GM18867 (cell line): ENCODE measurements around the gene GRAMD4.
"Not testable (repeated sequence)": the region's sequence is repeated elsewhere in the genome, so short reads cannot be mapped to it uniquely, and the experiment has no call there.

Source experiments
- ATAC-seq: cut with Tn5 transposase; IDR thresholded peaks from one replicate; pipeline ENCODE4 v1.9.1; 2021; ENCODE audit warnings: mild to moderate bottlenecking, moderate library complexity; ENCODE audit not compliant: unreplicated experiment

The GRAMD4 gene

DNA sequence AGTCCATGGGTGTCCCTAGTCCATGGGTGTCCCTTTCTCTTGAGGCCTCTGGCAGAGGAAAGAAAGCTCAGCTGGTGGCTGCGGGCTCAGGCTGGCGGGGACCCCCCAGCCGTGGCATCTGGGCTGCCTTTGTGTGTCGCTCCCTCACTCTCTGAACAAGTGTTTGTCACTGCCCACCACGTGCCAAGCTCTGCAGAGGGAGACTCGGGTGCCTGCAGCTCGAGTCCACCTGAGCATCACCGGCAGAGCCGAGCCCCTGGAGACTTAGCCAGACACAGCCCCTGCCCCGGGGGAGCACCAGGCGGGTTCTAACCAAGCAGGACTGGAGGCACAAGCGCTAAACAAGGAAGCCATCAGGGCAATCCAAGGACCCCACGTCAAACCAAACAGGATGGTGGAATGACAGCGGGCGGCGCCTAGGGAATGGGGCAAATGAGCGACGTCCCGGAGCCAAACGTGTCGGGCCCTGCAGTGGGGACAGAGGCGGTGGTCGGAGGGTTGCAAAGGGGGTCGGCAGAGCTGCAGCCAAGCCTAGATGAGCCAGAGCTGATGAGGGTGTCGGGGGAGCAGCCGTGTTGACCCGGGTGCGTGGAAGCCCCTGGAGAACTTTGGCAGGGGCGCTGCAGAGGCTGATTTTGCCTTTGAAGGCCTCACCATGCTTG is 2.1 kb upstream of the GRAMD4 start:
- no peak for ATAC-seq

DNA sequence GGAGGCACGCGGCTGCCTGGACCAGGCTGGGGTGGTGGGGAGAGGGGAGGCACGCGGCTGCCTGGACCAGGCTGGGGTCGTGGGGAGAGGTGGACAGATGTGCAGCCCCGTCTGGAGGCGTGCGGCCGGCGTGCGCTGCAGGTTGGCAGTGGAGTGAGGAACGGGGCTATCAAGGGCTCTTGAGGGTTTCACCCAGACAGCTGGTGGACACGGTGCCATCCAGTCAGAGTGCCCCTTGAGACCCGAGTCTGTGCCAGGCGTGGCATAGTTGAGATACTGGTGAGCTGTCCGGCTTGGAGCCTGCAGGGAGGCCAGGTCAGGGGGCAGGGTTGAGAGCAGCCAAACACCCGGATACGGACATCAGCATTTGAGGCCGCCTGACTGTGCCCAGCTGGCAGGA is 1.5 kb upstream of the GRAMD4 start:
- ATAC-seq: no peak

DNA sequence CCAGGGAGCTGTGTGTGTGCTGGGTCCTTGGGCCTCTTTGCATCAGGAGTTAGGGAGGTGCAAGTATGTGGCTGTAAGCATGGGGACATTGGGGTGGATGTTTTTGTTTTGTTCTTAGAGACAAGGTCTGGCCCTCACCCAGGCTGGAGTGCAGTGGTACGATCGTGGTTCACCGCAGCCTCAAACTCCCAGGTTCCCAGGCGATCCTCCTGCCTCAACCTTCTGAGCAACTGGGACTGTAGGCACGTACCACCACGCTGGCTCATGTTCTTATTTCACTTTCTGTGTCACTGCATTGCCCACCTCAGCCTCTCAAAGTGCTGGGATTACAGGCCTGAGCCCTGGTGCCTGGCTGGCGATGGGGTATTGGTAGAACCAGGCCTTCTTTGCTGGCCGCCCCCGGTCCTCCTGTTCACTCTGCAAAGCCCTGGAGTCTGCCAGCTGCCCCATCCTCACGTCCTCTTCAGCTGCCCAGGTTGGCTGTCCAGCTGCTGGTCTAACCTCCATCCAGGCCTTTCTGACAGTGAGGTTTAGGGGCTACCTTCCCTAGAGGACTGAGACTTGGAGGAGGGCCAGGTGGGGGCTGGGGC is 851 bp upstream of the GRAMD4 start:
- ATAC-seq: no peak

DNA sequence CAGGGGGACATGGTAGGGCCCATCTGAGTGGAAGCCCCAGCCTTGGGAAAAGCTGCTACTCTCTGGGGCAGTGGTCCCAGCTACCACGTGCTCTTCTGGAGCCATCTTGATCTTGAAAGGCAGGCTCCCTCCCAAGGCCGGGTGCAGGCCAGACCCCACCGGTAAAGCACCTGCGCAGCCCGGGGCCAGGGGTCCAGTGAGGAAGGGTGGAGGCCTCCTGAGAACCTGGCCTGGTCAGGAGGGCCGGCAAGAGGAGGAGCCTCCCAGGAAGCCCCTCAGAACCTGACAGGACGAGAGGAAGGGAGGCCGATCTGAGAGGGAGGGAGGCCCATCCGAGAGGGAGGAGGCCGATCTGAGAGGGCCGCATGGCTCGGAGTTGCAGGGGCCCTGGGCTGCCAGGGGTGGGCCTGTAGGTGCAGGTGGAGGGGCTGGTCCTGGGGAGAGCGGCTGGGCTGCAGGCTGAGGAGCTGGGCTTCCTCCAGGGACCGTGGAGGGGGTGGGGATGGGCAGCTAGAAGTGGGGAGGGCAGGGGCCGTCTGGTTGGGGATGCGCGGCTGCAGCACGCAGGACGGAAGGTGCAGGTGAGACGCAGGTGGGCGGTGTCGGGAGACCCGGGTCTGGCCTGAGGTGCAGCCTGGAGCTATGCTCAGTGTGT is 529 bp downstream of the GRAMD4 start:
- ATAC-seq: no peak

DNA sequence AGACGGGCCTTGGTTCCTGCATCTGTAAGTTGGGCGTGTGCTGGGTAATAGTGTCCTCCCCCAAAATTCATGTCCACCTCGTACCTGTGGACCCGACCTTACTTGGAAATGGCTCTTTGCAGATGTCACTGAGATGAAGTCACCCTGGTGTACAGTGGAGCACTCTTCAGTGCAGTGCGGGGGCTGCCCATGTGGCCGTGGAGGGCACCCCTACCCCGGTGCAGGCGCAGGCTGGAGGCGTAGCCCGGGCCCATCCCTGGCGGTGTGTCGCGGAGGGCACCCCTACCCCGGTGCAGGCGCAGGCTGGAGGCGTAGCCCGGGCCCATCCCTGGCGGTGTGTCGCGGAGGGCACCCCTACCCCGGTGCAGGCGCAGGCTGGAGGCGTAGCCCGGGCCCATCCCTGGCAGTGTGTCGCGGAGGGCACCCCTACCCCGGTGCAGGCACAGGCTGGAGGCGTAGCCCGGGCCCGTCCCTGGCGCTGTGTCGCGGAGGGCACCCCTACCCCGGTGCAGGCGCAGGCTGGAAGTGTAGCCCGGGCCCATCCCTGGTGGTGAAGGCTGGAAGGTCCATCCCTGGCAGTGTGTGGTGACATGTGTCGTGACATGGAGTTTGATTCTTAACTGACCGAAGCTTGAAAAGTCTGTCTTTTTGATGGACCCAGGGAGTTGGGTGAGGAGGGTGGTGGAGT is 1.2 kb downstream of the GRAMD4 start:
- not testable (repeated sequence) for ATAC-seq

DNA sequence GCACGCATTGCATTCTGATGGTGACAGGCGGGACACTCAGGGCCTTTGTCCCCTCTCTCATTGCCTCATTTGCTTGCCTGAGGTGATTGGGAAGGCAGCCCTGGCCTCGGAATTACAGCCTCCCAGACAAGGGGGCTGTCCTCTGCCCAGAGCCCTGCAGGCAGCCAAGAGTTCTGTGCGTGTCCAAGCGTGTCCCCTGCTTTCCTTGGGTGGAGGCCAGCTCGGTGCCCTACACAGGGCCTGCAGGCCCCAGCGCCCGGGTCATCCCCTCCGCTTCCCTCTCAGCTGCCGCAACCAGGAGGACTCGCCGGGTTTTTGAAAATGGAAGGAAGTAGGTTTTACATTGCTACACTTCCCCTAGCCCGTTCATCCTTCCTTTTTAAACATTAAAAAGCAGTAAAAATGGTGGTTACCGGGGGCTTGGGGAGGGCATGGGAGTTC is 1.9 kb downstream of the GRAMD4 start:
- ATAC-seq: no peak

DNA sequence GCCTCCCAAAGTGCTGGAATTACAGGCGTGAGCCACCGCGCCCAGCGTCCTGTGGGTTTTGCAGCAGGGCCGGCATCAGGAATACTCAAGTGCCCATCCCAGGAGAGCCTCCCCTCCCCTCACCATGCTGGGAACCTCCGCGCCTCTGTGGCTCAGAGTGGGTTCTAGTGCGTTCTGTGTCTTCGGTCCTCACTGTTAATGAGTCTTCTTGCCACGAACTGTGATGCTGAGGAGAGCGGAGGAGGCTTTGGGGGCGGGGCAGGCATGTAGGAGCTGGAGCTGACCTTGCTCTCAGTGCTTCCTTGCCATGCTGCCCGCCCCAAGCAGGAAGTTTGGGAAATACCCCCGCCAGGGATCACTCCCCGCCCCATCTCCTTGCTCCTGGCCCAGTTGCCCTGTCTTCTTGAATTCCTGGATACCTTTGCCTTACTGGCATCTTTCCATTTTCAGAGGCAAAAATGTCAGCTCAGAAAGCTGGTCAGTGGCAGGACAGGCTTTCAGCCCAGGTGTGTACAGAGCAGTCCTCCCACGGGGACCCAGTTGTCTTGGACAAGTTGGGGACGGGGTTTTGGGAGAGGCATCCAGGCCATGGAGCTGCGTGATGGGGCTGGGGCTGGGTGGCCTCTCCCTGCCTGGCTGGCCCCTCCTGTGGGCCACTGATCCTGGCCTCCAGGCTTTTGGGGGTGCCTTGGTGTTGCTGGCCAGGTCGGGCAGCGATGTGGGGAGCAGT is 5.1 kb downstream of the GRAMD4 start:
- ATAC-seq: no peak

DNA sequence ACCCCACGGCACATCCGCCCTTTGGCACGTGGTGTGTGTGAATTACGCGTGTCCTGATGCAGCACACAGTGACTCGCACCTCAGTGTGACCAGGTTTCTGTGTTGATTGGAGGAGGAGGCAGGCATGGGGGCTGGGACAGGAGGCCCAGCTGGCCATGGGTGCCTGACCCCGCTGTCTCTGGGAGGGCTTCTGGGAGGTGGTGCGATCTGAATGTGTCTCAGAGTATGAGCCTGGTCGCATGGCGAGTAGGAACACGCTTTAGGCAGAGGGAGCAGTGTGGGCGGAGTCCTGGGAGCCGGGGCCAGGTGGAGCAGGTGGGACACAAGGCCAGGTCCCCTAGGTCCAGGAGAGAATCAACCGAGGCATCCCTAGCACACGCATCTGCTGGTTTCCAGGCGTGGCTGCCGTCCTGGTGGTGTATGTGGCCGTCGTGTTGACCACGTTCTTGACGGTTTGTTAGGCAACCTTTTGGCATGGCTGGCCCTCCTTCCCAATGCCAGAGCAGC is 5.7 kb downstream of the GRAMD4 start:
- no peak for ATAC-seq

DNA sequence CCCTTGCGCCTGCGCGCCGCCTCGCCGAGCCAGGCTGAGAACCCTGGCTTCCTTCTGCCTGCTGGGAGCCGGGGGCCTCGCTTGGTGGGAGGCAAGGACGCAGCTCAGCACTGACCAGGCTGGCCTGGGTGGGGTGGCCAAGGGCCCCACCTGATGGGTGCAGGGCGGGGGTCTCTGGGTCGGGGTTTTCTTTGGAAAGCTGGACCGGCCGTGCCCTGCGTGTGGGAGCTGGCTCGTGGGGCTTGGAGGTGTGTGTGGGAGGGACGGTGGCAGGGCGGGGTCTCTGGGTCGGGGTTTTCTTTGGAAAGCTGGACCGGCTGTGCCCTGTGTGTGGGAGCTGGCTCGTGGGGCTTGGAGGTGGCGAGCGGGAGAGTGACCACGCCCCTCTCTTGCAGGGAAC is 6.2 kb downstream of the GRAMD4 start:
- ATAC-seq: no peak

DNA sequence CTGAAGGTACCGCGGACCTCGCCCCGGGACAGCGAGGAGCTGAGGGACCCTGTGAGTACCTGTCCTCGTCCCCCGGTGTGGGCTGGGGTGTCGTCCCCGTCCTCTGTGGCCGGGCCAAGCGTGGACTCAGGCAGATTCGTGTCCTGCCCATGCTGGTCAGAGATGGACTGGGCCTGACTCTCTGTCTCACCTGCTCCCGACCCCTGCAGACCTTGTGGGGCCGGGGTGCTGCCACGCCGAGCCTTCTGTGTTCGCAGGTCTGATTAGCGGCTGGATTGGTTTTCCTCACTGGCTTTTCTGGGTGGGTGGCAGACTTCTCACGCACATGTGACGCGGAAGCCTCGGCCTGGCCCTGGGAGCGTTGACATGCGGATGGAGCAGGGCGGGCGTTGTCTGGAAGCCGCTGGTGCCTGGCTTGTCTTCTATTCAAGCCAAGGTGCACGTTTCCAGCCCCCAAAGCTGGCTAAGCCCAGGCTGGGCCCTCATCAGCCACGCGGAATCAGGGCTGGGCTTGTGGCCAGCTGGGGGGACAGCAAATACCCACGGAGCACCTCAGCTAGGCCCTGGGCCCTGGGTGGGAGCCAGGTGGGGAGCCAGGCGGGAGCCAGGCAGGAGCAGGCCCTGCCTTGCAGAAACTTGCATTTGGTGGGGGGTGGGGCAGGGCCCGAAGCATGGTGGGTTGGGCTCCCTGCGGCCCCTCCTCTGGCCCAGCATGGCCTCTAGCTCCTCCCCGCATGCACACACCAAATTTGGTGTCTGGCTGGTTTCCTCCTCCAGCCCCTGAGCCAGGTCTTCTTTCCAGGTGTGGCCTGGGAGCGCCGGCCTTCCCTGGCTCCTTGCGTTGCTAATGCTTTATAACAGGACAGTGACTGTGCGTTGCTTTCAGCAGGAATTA is 7.0 kb downstream of the GRAMD4 start:
- ATAC-seq: no peak

DNA sequence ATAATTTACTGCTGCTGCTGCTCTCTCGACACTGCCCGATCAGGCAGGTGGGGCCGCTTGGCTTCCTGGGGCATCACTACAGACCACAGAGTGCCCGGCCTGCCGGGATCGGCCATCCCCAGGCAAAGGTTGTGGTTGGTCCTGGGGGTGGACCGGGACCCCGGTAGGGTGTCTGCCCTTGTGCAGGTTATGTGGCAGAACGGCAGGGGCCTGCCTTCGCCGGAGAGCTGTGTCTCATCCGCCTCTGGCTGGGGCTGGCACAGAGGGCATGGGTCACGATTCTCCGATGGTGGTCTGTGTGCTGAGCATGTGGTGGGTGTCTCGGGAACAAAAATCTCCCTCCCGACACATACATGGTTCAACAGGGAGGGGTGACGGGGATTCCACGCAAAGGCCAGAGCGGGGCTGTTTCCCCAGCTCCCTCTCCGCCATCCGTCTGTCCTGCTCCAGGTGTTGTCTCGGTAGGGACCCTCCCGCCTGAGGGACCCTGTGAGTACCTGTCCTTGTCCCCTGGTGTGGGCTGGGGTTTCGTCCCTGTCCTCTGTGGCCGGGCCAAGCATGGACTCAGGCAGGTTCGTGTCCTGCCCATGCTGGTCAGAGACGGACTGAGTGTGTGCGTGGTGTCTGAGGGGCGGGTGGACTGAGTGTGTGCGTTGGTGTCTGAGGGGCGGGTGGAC is 7.8 kb downstream of the GRAMD4 start:
- no peak for ATAC-seq

DNA sequence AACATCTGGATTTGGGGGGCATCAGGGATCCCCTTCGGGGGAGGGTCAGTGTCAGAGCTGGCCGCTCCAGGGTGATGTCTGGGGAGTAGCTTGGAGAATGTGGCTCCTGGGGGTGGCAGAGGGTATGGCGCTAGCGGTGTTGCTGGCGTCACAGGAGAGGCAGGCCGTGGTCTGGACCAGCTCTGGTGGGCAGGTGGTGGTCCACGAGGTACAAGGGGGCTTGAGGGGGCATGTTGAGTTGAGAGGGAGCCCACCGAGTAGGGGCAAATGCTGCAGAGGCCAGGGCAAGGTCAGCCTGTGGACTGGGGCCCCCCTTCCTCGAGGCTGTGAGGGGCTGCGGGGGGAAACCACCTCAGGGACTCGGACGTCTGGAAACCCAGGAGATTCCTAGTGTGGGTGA is 8.6 kb downstream of the GRAMD4 start:
- ATAC-seq: no peak

DNA sequence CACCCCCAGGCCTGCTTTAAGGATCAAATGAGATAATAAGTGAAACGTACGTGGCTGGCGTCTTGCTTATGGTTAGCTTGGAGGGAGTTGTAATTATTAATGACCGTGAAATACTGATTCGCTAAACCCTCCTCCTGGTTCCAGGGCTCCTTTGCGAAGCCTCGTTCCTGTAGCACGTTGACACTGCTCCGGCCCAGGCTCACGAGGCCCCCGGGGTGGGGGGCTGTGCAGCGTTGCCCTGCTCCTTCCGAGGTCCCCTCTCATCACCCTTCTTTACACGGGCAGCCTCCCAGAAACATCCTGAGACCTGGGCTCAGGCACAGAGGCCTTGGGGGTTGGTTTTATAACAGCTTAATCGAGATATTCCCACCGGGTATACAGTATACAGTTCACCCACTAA is 9.1 kb downstream of the GRAMD4 start:
- no peak for ATAC-seq

DNA sequence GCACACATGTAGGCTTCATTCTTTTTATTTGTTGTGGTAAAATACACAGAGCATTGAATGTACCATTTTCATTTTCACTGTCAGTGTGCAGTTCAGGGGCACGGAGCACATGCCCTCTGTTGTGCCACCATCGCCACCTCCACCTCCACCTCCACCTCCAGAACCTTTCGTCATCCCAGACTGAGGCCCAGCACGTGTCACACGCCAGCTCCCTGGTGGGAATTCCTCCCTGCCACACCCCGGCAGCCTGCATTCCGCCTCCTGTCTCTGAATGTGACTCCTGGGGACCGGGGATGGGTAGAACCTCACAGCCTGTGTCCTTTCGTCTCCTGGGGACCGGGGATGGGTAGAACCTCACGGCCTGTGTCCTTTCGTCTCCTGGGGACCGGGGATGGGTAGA is 10.9 kb downstream of the GRAMD4 start:
- ATAC-seq: no peak

DNA sequence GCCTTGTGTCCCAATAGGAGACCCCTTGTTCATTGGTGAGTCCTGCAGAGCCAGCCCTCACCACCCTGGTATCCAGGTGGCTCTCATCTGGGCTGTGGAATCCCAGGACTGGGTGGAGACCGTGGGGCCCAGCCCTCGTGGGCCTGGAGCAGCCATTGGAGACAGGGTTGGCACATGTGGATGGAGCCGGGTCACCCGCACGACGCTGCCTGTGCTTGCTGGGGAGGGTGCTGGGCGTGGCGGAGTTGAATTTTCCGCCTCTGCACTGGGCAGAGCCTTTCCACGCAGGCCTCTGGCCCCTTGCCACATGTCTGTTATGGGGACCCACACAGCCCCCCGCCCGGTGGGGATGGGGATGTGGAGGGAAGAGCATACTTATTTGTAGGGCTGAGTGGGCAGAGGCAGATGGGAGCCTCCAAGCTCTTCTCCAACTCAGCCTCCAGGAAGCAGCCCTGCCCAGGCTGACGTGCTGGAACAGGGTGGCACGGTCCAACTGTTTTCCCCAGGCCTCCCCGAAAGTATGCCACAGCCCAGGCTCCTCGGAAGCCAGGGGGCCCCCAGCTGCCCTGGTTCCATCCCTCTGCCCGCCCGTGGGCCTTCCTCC is 12.6 kb downstream of the GRAMD4 start:
- ATAC-seq: no peak

DNA sequence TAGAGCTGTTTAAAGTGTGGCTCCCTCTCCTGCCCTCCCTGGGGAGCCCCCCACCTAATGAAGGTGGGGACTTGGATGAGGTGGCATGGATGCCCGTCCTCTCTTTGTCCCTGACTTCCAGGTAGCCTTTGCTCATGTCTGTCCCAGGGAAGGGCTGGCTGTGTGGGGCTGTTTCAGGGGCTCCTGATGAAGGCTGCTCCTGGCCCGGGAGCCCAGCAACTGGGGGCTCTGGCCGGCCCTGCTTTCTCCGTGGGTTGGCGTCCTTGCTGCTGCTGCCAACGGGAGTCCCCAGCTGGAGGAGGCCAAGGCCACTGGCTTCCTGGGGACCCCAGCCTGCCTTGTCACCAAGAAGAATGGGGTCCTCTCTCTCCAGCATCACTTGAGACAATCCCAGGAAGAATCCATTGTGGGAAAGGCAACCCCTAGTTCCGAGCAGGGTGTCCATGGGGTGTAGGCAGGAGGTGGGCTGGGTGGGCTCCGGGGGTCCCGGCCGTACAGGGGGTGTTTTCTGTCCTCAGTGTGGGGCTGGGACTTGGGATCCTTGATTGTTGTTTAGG is 13.2 kb downstream of the GRAMD4 start:
- ATAC-seq: no peak

DNA sequence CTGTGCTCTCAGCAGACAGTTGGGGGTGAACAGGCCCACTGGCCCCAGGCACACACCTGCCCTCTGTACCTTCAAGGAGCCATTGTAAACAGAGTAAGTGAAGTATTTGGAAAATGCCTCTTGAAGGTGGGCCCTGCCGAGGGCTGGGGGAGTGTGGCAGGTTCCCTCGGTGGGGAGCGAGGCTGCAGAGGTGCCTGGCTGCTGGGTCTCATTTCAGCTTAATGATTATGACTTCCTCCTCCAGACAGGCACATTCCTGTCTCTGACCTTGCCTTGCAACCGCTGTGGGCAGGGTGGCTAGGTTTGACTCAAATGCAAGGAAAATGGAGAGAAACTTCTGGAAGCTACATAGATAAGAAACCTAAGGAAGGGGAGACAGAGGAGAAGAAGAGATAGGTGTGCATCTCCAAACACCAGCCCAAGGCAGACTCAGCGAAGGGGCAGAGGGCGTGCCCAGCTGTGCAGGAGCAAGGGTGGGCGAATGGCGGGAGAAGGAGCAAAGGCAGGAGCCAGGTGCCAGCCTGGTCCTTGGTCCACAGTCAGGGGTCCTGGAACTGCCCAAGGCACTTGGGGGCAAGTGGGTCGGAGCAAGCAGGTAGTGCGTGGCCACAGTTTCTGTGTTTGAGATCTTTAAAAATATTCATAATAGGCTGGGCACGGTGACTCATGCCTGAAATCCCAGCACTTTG is 14.0 kb downstream of the GRAMD4 start:
- no peak for ATAC-seq
